HepG2 (cell line): Measurements from ENCODE around the gene NPSR1. TPM values are rescaled to one million over a fixed set of nuclear protein-coding genes. Genes with fewer than 3 reads are reported as not detected.

ENCODE experiments used
- ATAC-seq: fragments of 200-7000 bp; cut with Tn5 transposase; 3 replicates; pipeline ENCODE4 v1.9.1; 2020; ENCODE audit warnings: mild to moderate bottlenecking, moderate library complexity
- BruUV-seq: library from RNA; stranded (reverse); fragments of 400-500 nt; replicated peaks from 2 replicates; lab custom pipeline; 2021; lab: Mats Ljungman, UMichigan
- CTCF ChIA-PET: fragments of 300-600 bp; formaldehyde crosslinking; extraction: SDS; loops from one replicate; lab custom pipeline; 2021; ENCODE audit warnings: low total read pairs, inconsistent platforms, low intra/inter-chr PET ratio; lab: Yijun Ruan, JAX
- POLR2A ChIA-PET: fragments of 350-600 bp; sonication (Branson Sonifier 250); formaldehyde crosslinking; loops from one replicate; lab custom pipeline; 2020; ENCODE audit warnings: antibody characterized with exemption, inconsistent platforms; lab: Yijun Ruan, JAX
- DNase-seq: peaks from one replicate; pipeline ENCODE4 v3.0.0-alpha.2; 2015; ENCODE audit warnings: low spot score
- FAIRE-seq: peaks from 3 replicates; lab custom pipeline; 2011; peaks lifted over from hg19 to GRCh38; lab: Jason Lieb, UNC
- H2AFZ ChIP-seq: one replicate; pipeline ENCODE4 v1.6.1; 2011; ENCODE audit warnings: low read length, inconsistent platforms
- H3K27ac ChIP-seq: fragments of 300-600 bp; 3 replicates; pipeline ENCODE4 v1.8.0; 2011; ENCODE audit warnings: mixed run types, mild to moderate bottlenecking, mixed read lengths, low read length, inconsistent platforms; ENCODE audit not compliant: insufficient read depth; ENCODE audit errors: extremely low read length
- H3K27me3 ChIP-seq, 2 experiments: fragments of 200-600 bp in 1 of 2; 2 replicates in 1 of 2; 3 replicates in 1 of 2; pipeline versions ENCODE4 v1.6.0 to v1.8.0; 2011; ENCODE audit warnings: low read length in 2 of 2, mild to moderate bottlenecking in 2 of 2, moderate library complexity in 2 of 2, inconsistent platforms in 1 of 2; ENCODE audit not compliant: insufficient read depth in 2 of 2, control insufficient read depth in 1 of 2
- H3K36me3 ChIP-seq, 2 experiments: fragments of 200-600 bp in 1 of 2; replicated peaks in 1 of 2; 2 replicates in 1 of 2; 3 replicates in 1 of 2; pipeline versions ENCODE4 v1.5.1 to v1.8.0; 2011; ENCODE audit warnings: low read length in 2 of 2, inconsistent platforms in 1 of 2; ENCODE audit not compliant: insufficient read depth in 2 of 2, control insufficient read depth in 1 of 2
- H3K4me1 ChIP-seq: 2 replicates; pipeline ENCODE4 v1.5.1; 2012; ENCODE audit warnings: low read length, inconsistent platforms; ENCODE audit not compliant: insufficient read depth
- H3K4me2 ChIP-seq: 2 replicates; pipeline ENCODE4 v1.6.0; 2011; ENCODE audit warnings: low read depth, low read length, inconsistent platforms
- H3K4me3 ChIP-seq, 3 experiments: fragments of 200-600 bp in 1 of 3; sonication (generic), shearing (Covaris generic) in 1 of 3; replicated peaks in 1 of 3; 2 replicates each; pipeline ENCODE4 v1.5.1; 2011 to 2016; ENCODE audit warnings: low read length in 3 of 3, inconsistent platforms in 2 of 3, low read depth in 2 of 3, mild to moderate bottlenecking in 2 of 3, control low read depth in 1 of 3, mixed read lengths in 1 of 3; ENCODE audit not compliant: insufficient read depth in 1 of 3
- H3K79me2 ChIP-seq: one replicate; pipeline ENCODE4 v1.6.1; 2011; ENCODE audit warnings: low read length, inconsistent platforms; ENCODE audit not compliant: insufficient read depth
- H3K9ac ChIP-seq: 2 replicates; pipeline ENCODE4 v1.6.0; 2011; ENCODE audit warnings: mild to moderate bottlenecking, low read depth, low read length, inconsistent platforms; ENCODE audit not compliant: insufficient read depth
- H3K9me3 ChIP-seq: 2 replicates; pipeline ENCODE4 v1.5.1; 2012; ENCODE audit warnings: mild to moderate bottlenecking, low read length
- H4K20me1 ChIP-seq: 2 replicates; pipeline ENCODE4 v1.6.0; 2011; ENCODE audit warnings: inconsistent platforms, mild to moderate bottlenecking, low read length, moderate library complexity; ENCODE audit not compliant: insufficient read depth
- ERF ChIP-seq: IDR thresholded peaks from 2 replicates; pipeline ENCODE4 v1.6.1; 2018; ENCODE audit warnings: missing biosample characterization, missing genetic modification reagents
- ESRRA ChIP-seq: sonication (generic); formaldehyde crosslinking; IDR thresholded peaks from 2 replicates; pipeline ENCODE4 v1.5.1; 2020; ENCODE audit warnings: mild to moderate bottlenecking, low read depth, missing genetic modification reagents
- HNRNPK ChIP-seq: fragments of 200-400 bp; formaldehyde crosslinking; IDR thresholded peaks from 2 replicates; pipeline ENCODE4 v1.6.1; 2018; ENCODE audit warnings: low read length, low read depth, moderate library complexity, mild to moderate bottlenecking; ENCODE audit not compliant: poor library complexity, severe bottlenecking
- HOXA9 ChIP-seq: sonication (generic); formaldehyde crosslinking; IDR thresholded peaks from 2 replicates; pipeline ENCODE4 v1.8.1; 2022; ENCODE audit warnings: missing genetic modification reagents, mild to moderate bottlenecking, moderate library complexity, borderline replicate concordance
- KMT2A ChIP-seq: sonication (generic); formaldehyde crosslinking; IDR thresholded peaks from 2 replicates; pipeline ENCODE4 v1.4.0; 2020; ENCODE audit warnings: missing genetic modification reagents
- NAIF1 ChIP-seq: sonication (generic); formaldehyde crosslinking; IDR thresholded peaks from 2 replicates; pipeline ENCODE4 v1.5.0; 2020; ENCODE audit warnings: mild to moderate bottlenecking, missing genetic modification reagents, borderline replicate concordance
- PAF1 ChIP-seq: IDR thresholded peaks from 2 replicates; pipeline ENCODE4 v1.6.1; 2016; ENCODE audit warnings: missing genetic modification reagents, missing compliant biosample characterization
- TBL1XR1 ChIP-seq: fragments of 150-350 bp; IDR thresholded peaks from 2 replicates; pipeline ENCODE4 v1.6.1; 2014; ENCODE audit warnings: borderline replicate concordance, low read length; ENCODE audit not compliant: partially characterized antibody
- ZNF367 ChIP-seq: sonication (generic); formaldehyde crosslinking; IDR thresholded peaks from 2 replicates; pipeline ENCODE4 v1.4.0; 2020; ENCODE audit warnings: missing genetic modification reagents, borderline replicate concordance
- ZNF570 ChIP-seq: sonication (generic); formaldehyde crosslinking; IDR thresholded peaks from 2 replicates; pipeline ENCODE4 v1.4.0; 2020; ENCODE audit warnings: mild to moderate bottlenecking, missing genetic modification reagents, borderline replicate concordance
- WGBS: methylation state at CpG from one replicate; pipeline ENCODE4 v1.1.6; 2017; ENCODE audit warnings: low lambda C conversion rate; 5-methylcytosine and 5-hydroxymethylcytosine counted together
- in situ Hi-C: cut with HindIII; loops from 2 replicates; pipeline ENCODE4 v1.10.0; 2017; ENCODE audit warnings: low pct_unique_long_range_greater_than_20kb; ENCODE audit not compliant: extremely low pct_ligation_motif_present
- intact Hi-C: fragments of 100-400 bp; cut with micrococcal nuclease; formaldehyde crosslinking; loops from one replicate; pipeline ENCODE4 v1.10.0; 2022; ENCODE audit not compliant: unreplicated experiment
- polyA plus RNA-seq, 8 experiments: library from polyadenylated mRNA; depleted of rRNA in 3 of 8; stranded (reverse) in 7 of 8; unstranded in 1 of 8; fragments of >200 nt; fragmentation: Illumina TruSeq in 4 of 8; extraction: Trizol in 4 of 8; gene quantifications; 2 replicates each; pipeline versions ENCODE4 v1.2.1 to v1.2.3, GENCODE V29; 2011 to 2016; ENCODE audit warnings: low read depth in 4 of 8, missing spikeins in 1 of 8, mixed read lengths in 1 of 8; ENCODE audit not compliant: insufficient read depth in 1 of 8
- total RNA-seq, 5 experiments: library from RNA; depleted of rRNA; stranded (reverse); fragments of >200 nt; fragmentation: Illumina TruSeq; extraction: Trizol; gene quantifications; 2 replicates each; pipeline ENCODE4 v1.2.3, GENCODE V29; 2016; ENCODE audit warnings: low read depth in 1 of 5
- TF ChIP-seq, protein P1 (sequence below): sonication (generic); formaldehyde crosslinking; IDR thresholded peaks from 2 replicates; pipeline ENCODE4 v1.4.0; 2020; ENCODE audit warnings: missing genetic modification reagents, mild to moderate bottlenecking, borderline replicate concordance
- TF ChIP-seq, protein P2 (sequence below): sonication (generic); formaldehyde crosslinking; IDR thresholded peaks from 2 replicates; pipeline ENCODE4 v1.4.0; 2020; ENCODE audit warnings: missing genetic modification reagents
- TF ChIP-seq, protein P3 (sequence below): fragments of 450-650 bp; IDR thresholded peaks from 2 replicates; pipeline ENCODE4 v1.6.1; 2017

Gene NPSR1
- total and polyA plus RNA-seq, 2 of the 13 experiments (the other 11 are each of a cell fraction or from before 2014, with no cell fraction given): not detected

DNA sequence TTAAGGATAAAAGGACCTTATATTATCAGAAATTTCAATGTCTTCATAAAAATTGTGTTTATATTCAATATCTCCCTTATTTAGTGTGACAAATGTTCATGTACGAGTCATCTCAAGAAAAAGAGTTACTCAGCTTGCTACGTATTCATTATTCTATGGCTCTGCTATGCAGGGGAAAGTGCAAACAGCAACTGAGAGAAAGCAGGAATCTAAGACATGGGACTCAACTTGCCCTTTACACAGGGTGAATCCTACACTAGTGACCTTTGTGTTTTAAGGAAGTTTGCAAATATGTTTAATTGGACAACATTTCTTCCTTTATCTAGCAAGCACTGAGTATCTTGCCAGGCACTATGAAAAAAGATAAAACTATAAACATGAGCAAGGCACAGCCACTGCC lies 104.7 kb downstream of the NPSR1 start:
- FAIRE-seq: no peak
- POLR2A ChIA-PET: no interaction called here
- no peak for TF ChIP-seq ZNF570 (CRISPR knock-in tag)
- TF ChIP-seq TBL1XR1: no peak
- TF ChIP-seq HNRNPK: no peak
- TF ChIP-seq, protein P1, sequence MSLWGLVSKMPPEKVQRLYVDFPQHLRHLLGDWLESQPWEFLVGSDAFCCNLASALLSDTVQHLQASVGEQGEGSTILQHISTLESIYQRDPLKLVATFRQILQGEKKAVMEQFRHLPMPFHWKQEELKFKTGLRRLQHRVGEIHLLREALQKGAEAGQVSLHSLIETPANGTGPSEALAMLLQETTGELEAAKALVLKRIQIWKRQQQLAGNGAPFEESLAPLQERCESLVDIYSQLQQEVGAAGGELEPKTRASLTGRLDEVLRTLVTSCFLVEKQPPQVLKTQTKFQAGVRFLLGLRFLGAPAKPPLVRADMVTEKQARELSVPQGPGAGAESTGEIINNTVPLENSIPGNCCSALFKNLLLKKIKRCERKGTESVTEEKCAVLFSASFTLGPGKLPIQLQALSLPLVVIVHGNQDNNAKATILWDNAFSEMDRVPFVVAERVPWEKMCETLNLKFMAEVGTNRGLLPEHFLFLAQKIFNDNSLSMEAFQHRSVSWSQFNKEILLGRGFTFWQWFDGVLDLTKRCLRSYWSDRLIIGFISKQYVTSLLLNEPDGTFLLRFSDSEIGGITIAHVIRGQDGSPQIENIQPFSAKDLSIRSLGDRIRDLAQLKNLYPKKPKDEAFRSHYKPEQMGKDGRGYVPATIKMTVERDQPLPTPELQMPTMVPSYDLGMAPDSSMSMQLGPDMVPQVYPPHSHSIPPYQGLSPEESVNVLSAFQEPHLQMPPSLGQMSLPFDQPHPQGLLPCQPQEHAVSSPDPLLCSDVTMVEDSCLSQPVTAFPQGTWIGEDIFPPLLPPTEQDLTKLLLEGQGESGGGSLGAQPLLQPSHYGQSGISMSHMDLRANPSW (CRISPR knock-in tag): no peak
- no peak for TF ChIP-seq HOXA9 (CRISPR knock-in tag)
- no peak for TF ChIP-seq NAIF1 (CRISPR knock-in tag)
- TF ChIP-seq ZNF367 (CRISPR knock-in tag): no peak
- no peak for TF ChIP-seq ERF (CRISPR knock-in tag)
- TF ChIP-seq, protein P2, sequence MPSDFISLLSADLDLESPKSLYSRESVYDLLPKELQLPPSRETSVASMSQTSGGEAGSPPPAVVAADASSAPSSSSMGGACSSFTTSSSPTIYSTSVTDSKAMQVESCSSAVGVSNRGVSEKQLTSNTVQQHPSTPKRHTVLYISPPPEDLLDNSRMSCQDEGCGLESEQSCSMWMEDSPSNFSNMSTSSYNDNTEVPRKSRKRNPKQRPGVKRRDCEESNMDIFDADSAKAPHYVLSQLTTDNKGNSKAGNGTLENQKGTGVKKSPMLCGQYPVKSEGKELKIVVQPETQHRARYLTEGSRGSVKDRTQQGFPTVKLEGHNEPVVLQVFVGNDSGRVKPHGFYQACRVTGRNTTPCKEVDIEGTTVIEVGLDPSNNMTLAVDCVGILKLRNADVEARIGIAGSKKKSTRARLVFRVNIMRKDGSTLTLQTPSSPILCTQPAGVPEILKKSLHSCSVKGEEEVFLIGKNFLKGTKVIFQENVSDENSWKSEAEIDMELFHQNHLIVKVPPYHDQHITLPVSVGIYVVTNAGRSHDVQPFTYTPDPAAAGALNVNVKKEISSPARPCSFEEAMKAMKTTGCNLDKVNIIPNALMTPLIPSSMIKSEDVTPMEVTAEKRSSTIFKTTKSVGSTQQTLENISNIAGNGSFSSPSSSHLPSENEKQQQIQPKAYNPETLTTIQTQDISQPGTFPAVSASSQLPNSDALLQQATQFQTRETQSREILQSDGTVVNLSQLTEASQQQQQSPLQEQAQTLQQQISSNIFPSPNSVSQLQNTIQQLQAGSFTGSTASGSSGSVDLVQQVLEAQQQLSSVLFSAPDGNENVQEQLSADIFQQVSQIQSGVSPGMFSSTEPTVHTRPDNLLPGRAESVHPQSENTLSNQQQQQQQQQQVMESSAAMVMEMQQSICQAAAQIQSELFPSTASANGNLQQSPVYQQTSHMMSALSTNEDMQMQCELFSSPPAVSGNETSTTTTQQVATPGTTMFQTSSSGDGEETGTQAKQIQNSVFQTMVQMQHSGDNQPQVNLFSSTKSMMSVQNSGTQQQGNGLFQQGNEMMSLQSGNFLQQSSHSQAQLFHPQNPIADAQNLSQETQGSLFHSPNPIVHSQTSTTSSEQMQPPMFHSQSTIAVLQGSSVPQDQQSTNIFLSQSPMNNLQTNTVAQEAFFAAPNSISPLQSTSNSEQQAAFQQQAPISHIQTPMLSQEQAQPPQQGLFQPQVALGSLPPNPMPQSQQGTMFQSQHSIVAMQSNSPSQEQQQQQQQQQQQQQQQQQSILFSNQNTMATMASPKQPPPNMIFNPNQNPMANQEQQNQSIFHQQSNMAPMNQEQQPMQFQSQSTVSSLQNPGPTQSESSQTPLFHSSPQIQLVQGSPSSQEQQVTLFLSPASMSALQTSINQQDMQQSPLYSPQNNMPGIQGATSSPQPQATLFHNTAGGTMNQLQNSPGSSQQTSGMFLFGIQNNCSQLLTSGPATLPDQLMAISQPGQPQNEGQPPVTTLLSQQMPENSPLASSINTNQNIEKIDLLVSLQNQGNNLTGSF (CRISPR knock-in tag): no peak
- no peak for TF ChIP-seq KMT2A (CRISPR knock-in tag)
- no peak for TF ChIP-seq PAF1 (CRISPR knock-in tag)
- TF ChIP-seq ESRRA: no peak
- TF ChIP-seq, protein P3, sequence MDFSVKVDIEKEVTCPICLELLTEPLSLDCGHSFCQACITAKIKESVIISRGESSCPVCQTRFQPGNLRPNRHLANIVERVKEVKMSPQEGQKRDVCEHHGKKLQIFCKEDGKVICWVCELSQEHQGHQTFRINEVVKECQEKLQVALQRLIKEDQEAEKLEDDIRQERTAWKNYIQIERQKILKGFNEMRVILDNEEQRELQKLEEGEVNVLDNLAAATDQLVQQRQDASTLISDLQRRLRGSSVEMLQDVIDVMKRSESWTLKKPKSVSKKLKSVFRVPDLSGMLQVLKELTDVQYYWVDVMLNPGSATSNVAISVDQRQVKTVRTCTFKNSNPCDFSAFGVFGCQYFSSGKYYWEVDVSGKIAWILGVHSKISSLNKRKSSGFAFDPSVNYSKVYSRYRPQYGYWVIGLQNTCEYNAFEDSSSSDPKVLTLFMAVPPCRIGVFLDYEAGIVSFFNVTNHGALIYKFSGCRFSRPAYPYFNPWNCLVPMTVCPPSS: no peak

More for the DNA sequence above, 104.7 kb downstream of the NPSR1 start:
- in situ Hi-C loops: no loop called here
- Histone ChIP-seq H3K4me1 (peaks cover 17% of the 10 kb centered on the region), H4K20me1 (no peaks in the 10 kb centered on the region), H2AFZ (no peak overlapping the region), H3K9me3 (no peaks in the 10 kb centered on the region), H3K4me2 (no peak overlapping the region), H3K4me3 (no peak overlapping the region), H3K79me2 (peaks cover under 1% of the 10 kb centered on the region), H3K36me3 (no peaks in the 10 kb centered on the region), H3K27ac (no peak overlapping the region), H3K27me3 (no peaks in the 10 kb centered on the region), H3K9ac (no peak overlapping the region)
- WGBS: 36% methylated on average over 2 of the region's 2 CpGs
- intact Hi-C loops: no loop called here
- no TSS peak for BruUV-seq
- ATAC-seq (no peak), DNase-seq (no peak)
- CTCF ChIA-PET: no interaction called here
